Left lung (tissue), 10 donors: ENCODE results near the gene PRKG1. TPM values are rescaled to one million over a fixed set of nuclear protein-coding genes. Genes with fewer than 3 reads are reported as not detected.
A peak's percentile ranks its signal among the peaks of the same experiment; 100 is the strongest.

ENCODE experiments used
- ATAC-seq: fragments of 200-7000 bp; cut with Tn5 transposase; one replicate; pipeline ENCODE4 v1.9.1; 2020; ENCODE audit warnings: moderate library complexity
- DNase-seq, 4 donors: peaks; one replicate each; pipeline ENCODE4 v3.0.0-alpha.2; 2013 to 2020
- H3K27ac ChIP-seq, 2 donors: fragments of 200-600 bp; sonication (generic) in 1 of 2; one replicate each; pipeline versions ENCODE4 v1.5.0 to v1.8.0; 2020 to 2021
- H3K27me3 ChIP-seq, 2 donors: fragments of 200-600 bp; sonication (generic) in 1 of 2; one replicate each; pipeline versions ENCODE4 v1.5.0 to v1.8.0; 2020 to 2021
- H3K36me3 ChIP-seq, 2 donors: fragments of 200-600 bp; sonication (generic) in 1 of 2; one replicate each; pipeline versions ENCODE4 v1.5.0 to v1.8.0; 2020 to 2021
- H3K4me1 ChIP-seq, 2 donors: fragments of 200-600 bp; one replicate each; pipeline ENCODE4 v1.8.0; 2021
- H3K4me3 ChIP-seq, 2 donors: fragments of 200-600 bp; sonication (generic) in 1 of 2; one replicate each; pipeline versions ENCODE4 v1.5.0 to v1.8.0; 2020 to 2021; ENCODE audit warnings: mild to moderate bottlenecking in 1 of 2
- H3K9me3 ChIP-seq, 2 donors: fragments of 200-600 bp; sonication (generic) in 1 of 2; one replicate each; pipeline versions ENCODE4 v1.5.0 to v1.8.0; 2020 to 2021
- CTCF ChIP-seq, 2 donors: fragments of 200-600 bp; sonication (generic) in 1 of 2; IDR thresholded peaks; one replicate each; pipeline versions ENCODE4 v1.5.0 to v1.8.0; 2021; ENCODE audit warnings: antibody characterized with exemption in 2 of 2
- intact Hi-C, 2 donors: fragments of 100-400 bp; cut with DNase I; formaldehyde crosslinking; loops; one replicate each; pipeline versions ENCODE4 v1.11.2 to v1.14.2; 2022
- polyA plus RNA-seq, 6 donors: library from polyadenylated mRNA; unstranded; fragments of 120-200 nt; gene quantifications; one replicate each; pipeline ENCODE4 v1.2.1, GENCODE V29; 2013; ENCODE audit not compliant: insufficient read length in 6 of 6
- total RNA-seq, 2 donors: library from RNA; stranded (reverse); fragmentation: NEBNext Ultra II Directional; extraction: Animal tissue kit (Norgen Biotek cat#: 25700); gene quantifications; one replicate each; pipeline ENCODE4 v1.2.1, GENCODE V29; 2021
- donor health status: DM: no; HTN: yes; CAD: no.
- donor health status: DM: no; HTN: no; CAD: no.

PRKG1 gene
- total and polyA plus RNA-seq, 8 donors: 15.6 to 29.0 (median 17.8) TPM

DNA sequence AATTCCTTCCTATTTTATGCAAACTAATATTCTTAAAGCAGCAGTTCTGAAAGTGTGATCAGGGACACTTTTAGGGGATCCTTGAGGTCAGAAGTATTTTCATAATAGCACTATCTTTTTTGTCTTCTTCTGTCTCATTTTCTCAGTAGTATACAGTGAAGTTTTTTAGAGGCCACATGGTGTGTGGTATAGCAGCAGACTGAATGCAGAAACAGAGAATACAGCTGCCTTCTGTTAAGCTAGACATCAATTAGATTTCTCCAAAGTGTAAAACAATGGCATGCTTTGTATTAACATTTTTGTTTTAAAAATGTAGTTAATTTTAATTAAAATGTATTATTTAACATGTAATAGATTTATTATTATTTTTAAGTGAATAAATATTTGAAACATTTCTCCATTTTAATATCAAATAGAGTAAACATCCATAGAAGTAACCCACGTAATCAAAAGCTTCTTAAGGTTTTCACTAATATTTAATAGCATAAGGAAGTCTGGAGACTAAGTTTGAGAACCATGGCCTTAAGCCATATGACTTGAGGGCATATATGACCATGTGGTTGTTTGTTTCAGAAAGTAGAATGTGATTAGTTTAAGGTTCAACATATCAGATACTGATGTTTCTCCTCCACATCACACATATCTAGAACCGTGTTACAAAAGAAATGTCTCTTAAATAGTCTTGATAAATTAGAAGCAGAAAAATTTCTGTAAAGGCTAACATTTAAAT lies 94.0 kb downstream of the PRKG1 start:
- intact Hi-C loops: no loop called here
- H3K4me3 ChIP-seq: no peak overlapping the region
- H3K27ac ChIP-seq: no peak overlapping the region
- no peaks in the 10 kb centered on the region for H3K4me1 ChIP-seq
- H3K36me3 ChIP-seq: no peaks in the 10 kb centered on the region
- no peak for ATAC-seq
- TF ChIP-seq CTCF (IDR thresholded peaks at IDR 0.05): no peak
- H3K27me3 ChIP-seq: no peaks in the 10 kb centered on the region
- peaks cover 0 to 2% of the 10 kb centered on the region in 2 donors for H3K9me3 ChIP-seq
- no peak for DNase-seq

- H3K27ac ChIP-seq: no peak overlapping the region
- no peak for TF ChIP-seq CTCF (IDR thresholded peaks at IDR 0.05)
- no peaks in the 10 kb centered on the region for H3K36me3 ChIP-seq
- DNase-seq (no peak), ATAC-seq (no peak)
- intact Hi-C loops: no loop called here
- no peaks in the 10 kb centered on the region for H3K4me1 ChIP-seq
- H3K27me3 ChIP-seq: no peaks in the 10 kb centered on the region
- H3K4me3 ChIP-seq: no peak overlapping the region
- peaks cover 0 to 2% of the 10 kb centered on the region in 2 donors for H3K9me3 ChIP-seq
Measured at GRCh38 chr10:51169111-51169510, 94.8 kb downstream of the PRKG1 start.

- Histone ChIP-seq H3K4me1 (no peaks in the 10 kb centered on the region), H3K36me3 (no peaks in the 10 kb centered on the region), H3K27ac (no peak overlapping the region), H3K9me3 (peaks cover 0 to under 1% of the 10 kb centered on the region in 2 donors), H3K4me3 (no peak overlapping the region), H3K27me3 (no peaks in the 10 kb centered on the region)
- intact Hi-C loops: no loop called here
- ATAC-seq (peak; percentile 50), DNase-seq (no peak)
- TF ChIP-seq CTCF (IDR thresholded peaks at IDR 0.05): no peak
Measured at GRCh38 chr10:51170518-51171245, 96.4 kb downstream of the PRKG1 start.

DNA sequence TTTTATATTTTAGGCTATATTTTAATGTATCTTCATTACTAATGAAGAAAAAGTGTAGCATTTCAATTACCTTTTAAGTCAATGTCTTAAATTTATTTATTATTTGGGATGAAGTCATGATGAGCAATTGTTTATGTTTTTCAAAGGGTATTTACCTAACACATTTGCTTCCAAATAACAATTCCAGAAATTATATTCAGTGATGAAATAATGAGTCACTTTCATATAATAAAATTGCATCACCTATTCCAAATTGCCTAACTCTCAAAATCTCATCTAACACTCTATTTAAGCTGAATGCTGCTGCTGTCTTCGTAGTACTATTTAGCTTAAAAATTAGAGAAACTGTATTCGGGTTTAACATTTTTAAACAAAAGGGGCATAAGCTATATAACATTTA lies 97.7 kb downstream of the PRKG1 start:
- no peak for TF ChIP-seq CTCF (IDR thresholded peaks at IDR 0.05)
- DNase-seq (peak in 1 of 4 donors; percentile 9), ATAC-seq (no peak)
- intact Hi-C loops: no loop called here
- H3K27me3 ChIP-seq: no peaks in the 10 kb centered on the region
- H3K4me1 ChIP-seq: no peaks in the 10 kb centered on the region
- H3K4me3 ChIP-seq: no peak overlapping the region
- no peaks in the 10 kb centered on the region for H3K36me3 ChIP-seq
- H3K27ac ChIP-seq: no peak overlapping the region
- H3K9me3 ChIP-seq: no peaks in the 10 kb centered on the region

DNA sequence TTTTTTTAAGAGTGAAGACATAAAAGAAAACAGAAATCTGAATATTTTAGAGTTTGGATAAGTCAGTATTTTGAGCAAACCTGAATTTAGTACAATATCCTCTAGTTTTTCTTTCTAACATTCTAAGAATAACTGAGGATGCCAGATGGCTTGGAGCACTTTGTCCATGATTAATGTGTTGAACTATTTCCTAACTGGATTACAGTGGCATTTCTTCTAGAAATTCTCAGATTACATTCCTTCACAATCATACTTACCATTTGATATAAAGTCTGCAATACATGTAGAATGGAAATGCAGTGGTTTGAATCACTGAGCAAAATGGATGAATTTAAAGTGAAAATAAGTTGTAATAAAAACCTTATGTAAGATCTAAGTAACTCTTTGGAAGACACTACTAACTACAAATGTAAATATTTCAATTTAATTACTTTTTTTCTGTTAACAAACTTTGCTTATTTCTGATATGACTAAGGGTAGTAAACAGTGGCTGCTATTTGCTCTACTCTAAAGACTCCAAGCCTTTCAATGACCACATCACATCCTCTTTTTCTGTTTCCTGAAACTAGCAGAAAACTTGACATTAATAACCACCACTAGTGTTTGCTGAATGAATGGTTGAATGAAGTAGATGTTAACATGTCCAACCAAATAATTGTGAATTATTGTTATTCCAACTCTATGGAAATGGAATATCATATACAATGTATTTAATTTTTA lies 102.8 kb downstream of the PRKG1 start:
- no peak overlapping the region for H3K4me3 ChIP-seq
- H3K27me3 ChIP-seq: no peaks in the 10 kb centered on the region
- no peaks in the 10 kb centered on the region for H3K36me3 ChIP-seq
- H3K4me1 ChIP-seq: no peaks in the 10 kb centered on the region
- no peak for TF ChIP-seq CTCF (IDR thresholded peaks at IDR 0.05)
- ATAC-seq: no peak
- intact Hi-C loops: no loop called here
- H3K27ac ChIP-seq: no peak overlapping the region
- DNase-seq: no peak
- no peaks in the 10 kb centered on the region for H3K9me3 ChIP-seq
